Measurements from ENCODE around the gene TRIO. TPM values are rescaled to one million over a fixed set of nuclear protein-coding genes. Genes with fewer than 3 reads are reported as not detected.

The TRIO gene
- total and polyA plus RNA-seq, 5 experiments from 2014 or later, result 0.69 to 8.3 (median 4.0) TPM; not detected in 1

DNA sequence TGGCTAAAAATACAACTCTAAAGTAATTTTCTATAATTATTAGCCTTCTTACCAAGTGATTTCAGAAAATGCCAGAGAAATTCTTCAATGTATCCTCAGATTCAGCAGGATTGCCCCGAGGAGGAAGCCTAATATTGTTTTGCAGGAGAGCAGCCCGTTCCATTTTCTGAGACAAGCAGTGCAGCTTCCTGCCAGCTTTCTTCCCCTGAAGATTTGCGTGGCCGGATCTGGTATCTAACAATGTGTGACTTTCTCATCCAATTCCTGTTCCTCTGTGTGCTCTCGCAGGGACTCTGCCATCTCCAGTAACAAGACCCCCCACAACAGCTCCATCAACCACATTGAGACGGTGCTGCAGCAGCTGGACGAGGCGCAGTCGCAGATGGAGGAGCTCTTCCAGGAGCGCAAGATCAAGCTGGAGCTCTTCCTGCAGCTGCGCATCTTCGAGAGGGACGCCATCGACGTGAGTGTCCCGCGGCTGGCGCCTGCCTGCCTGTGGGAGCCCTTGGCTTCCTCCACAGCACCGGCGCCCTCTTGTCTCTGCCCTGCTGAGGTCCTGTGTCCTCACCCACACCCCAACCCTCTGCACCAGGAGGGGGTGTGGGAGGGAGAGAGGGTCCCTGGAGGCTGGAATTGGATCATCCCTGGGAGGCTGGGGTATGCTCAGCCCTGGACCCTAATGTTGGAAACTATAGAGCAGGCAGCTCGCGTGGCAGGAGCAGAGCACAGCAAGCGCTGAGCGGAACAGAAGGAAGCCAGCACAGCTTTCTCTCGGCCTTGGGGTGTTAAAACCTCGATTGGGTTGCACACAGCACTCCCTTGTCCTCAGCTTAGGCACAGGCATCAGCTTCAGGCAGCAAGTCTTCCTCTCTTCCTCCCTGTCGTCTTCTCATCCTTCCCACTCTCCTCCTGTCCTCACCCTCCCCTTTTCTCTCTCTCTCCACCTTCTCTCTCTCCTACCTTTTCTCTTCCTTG, 216.2 kb downstream of the TRIO start:
- Mint-ChIP-seq H3K4me1 (peaks cover 3 to 5% (median 3%) of the 10 kb centered on the region in 4 donors), H3K27ac (no peak overlapping the region)
- POLR2A ChIA-PET, result no interaction called here

DNA sequence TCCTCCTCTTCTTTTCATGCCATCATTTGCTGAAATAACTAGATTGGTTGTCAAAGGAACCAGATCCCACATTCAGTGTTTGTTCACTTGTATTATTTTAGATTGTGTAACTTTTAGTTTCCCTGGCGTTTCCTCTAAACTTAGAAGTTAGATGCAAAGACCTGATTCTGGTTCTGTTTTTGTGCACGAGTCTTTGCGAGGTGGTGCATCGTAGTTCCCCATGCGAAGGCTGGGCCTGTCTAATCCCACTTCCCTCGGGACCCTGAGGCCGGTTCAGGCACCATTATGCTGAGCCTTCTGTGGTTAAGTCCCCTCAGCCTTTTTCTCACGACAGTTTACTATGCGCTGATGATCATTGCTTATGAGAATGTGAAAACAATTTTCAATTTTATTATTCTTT, 219.3 kb downstream of the TRIO start:
- no peak overlapping the region for H3K4me3 Mint-ChIP-seq
- H3K27ac Mint-ChIP-seq, result no peak overlapping the region
- peaks cover 18 to 35% (median 34%) of the 10 kb centered on the region in 4 donors for H3K4me1 Mint-ChIP-seq
- no peaks in the 10 kb centered on the region for H3K36me3 Mint-ChIP-seq
- DNase-seq (no peak), ATAC-seq (no peak)
- no peaks in the 10 kb centered on the region for H3K27me3 Mint-ChIP-seq
- no peaks in the 10 kb centered on the region for H3K9me3 Mint-ChIP-seq
- POLR2A ChIA-PET, result no interaction called here

More for the DNA sequence above, 216.2 kb downstream of the TRIO start:
- no peak for ATAC-seq
- H3K4me3 Mint-ChIP-seq, result no peak overlapping the region
- DNase-seq, result no peak
- no peaks in the 10 kb centered on the region for H3K9me3 Mint-ChIP-seq
- H3K36me3 Mint-ChIP-seq, result no peaks in the 10 kb centered on the region
- no peaks in the 10 kb centered on the region for H3K27me3 Mint-ChIP-seq

DNA sequence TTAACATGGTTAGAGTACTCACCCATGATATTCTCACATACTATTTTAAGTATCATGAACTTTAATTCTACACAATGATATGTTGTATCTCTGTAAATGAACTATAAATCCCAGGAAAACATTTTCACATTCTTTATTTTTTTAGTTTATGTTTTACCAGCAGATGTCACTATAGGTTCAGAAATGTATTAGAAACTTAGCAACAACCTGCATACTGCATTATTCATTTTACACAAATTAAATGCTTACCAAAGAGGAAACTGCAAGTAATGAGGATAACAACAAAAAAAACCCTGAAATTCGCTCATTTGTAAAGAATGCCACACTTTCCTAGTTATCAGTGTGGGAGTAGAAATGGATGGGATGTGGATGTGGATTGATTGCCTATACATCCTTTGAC, 221.0 kb downstream of the TRIO start:
- ATAC-seq (peak in 1 of 2 donors; percentile 22), DNase-seq (peak in 3 of 10 donors; percentile 55 to 58 (median 55))
- H3K36me3 Mint-ChIP-seq, result no peaks in the 10 kb centered on the region
- no peaks in the 10 kb centered on the region for H3K9me3 Mint-ChIP-seq
- POLR2A ChIA-PET, result interaction anchor here (0.5 to 2.2 kb wide), 2 partner anchors 284 to 328 kb away, joined by 3 to 7 read pairs; no protein-coding TSS in a partner anchor
- H3K4me3 Mint-ChIP-seq, result peak overlapping the region in 1 of 10 donors; percentile 75
- H3K27me3 Mint-ChIP-seq, result no peaks in the 10 kb centered on the region
- H3K4me1 Mint-ChIP-seq, result peaks cover 20 to 43% (median 42%) of the 10 kb centered on the region in 4 donors
- peak overlapping the region in 1 of 10 donors; percentile 44 for H3K27ac Mint-ChIP-seq

GRCh38 chr5:14364576-14365472, 221.7 kb downstream of the TRIO start:
- POLR2A ChIA-PET, result interaction anchor here (2.2 kb wide), 1 partner anchor 284 kb away, joined by 7 read pairs; no protein-coding TSS in a partner anchor
- ATAC-seq (no peak), DNase-seq (no peak)
- peak overlapping the region in 8 of 10 donors; percentile 11 to 75 (median 30) for H3K4me3 Mint-ChIP-seq
- no peaks in the 10 kb centered on the region for H3K36me3 Mint-ChIP-seq
- peaks cover 20 to 51% (median 48%) of the 10 kb centered on the region in 4 donors for H3K4me1 Mint-ChIP-seq
- H3K27me3 Mint-ChIP-seq, result no peaks in the 10 kb centered on the region
- H3K27ac Mint-ChIP-seq, result peak overlapping the region in 6 of 10 donors; percentile 2 to 87 (median 63)
- H3K9me3 Mint-ChIP-seq, result no peaks in the 10 kb centered on the region

DNA sequence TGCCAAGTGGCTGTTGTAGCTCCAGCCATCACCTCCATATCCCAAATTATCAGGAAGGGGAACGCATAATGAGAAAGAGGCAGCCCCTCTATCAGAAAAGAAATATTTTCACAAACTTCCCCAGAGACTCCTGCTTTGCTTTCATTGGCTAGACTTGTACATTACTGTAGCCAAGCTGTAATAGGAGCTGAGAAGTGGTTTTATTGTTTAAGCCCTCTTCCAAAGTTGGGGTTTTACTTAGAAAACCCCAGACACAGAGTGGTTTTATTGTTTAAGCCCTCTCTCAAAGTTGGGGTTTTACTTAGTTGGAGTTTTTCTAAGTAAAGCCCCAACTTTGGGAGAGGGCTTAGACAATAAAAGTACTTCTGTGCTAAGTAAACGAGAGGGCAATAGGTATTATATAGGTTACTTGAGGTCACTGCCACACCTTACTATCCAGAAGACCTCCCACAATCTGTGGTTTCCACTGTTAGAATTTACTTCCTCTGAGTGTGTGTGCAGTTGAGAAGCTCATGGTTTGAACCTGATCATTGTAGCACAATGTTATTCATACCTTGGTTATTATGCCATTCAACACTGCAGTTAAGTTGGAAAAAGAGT, 222.8 kb downstream of the TRIO start:
- Mint-ChIP-seq H3K4me3 (peak overlapping the region in 9 of 10 donors; percentile 20 to 79 (median 65)), H3K9me3 (no peaks in the 10 kb centered on the region), H3K36me3 (no peaks in the 10 kb centered on the region), H3K27ac (peak overlapping the region in 8 of 10 donors; percentile 70 to 89 (median 87)), H3K4me1 (peaks cover 23 to 59% (median 54%) of the 10 kb centered on the region in 4 donors), H3K27me3 (no peaks in the 10 kb centered on the region)
- ATAC-seq, result peak; percentile 80 to 89
- peak in 4 of 10 donors; percentile 39 to 70 (median 54) for DNase-seq
- POLR2A ChIA-PET, result interaction anchor here (0.6 to 2.2 kb wide), 4 partner anchors 118 to 283 kb away, joined by 3 to 7 read pairs (median 4); no protein-coding TSS in a partner anchor

- H3K4me1 Mint-ChIP-seq, result peaks cover 23 to 59% (median 54%) of the 10 kb centered on the region in 4 donors
- POLR2A ChIA-PET, result interaction anchor here (0.6 to 1.0 kb wide), 4 partner anchors 119 to 282 kb away, joined by 3 to 4 read pairs (median 4); no protein-coding TSS in a partner anchor
- H3K9me3 Mint-ChIP-seq, result no peaks in the 10 kb centered on the region
- H3K4me3 Mint-ChIP-seq, result peak overlapping the region in 5 of 10 donors; percentile 15 to 79 (median 55)
- no peak for DNase-seq
- H3K27me3 Mint-ChIP-seq, result no peaks in the 10 kb centered on the region
- no peak for ATAC-seq
- peak overlapping the region in 4 of 10 donors; percentile 21 to 52 (median 43) for H3K27ac Mint-ChIP-seq
- no peaks in the 10 kb centered on the region for H3K36me3 Mint-ChIP-seq
Measured at GRCh38 chr5:14366763-14367162, 223.6 kb downstream of the TRIO start.

DNA sequence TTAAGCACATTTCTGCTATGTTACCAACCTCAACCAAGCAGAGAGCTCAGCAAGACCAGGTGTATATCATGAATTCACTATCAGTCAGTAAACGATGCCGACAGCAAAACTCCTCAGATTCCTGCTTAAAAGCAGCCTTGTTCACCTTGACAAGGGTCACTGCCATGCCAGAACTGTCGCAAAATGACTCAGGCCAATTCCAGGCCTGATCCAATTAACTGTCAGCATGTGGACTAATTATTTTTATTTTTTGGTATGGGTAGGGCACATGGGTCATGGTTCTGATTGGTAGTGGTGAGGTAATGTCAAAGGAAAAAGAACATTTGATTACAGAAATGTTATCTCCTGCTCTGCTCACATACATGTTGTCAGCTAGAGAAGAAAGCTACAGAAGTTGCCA, 224.2 kb downstream of the TRIO start:
- no peaks in the 10 kb centered on the region for H3K36me3 Mint-ChIP-seq
- POLR2A ChIA-PET, result interaction anchor here (1.0 kb wide), 1 partner anchor 215 kb away, joined by 3 read pairs; no protein-coding TSS in a partner anchor
- DNase-seq (no peak), ATAC-seq (no peak)
- H3K27me3 Mint-ChIP-seq, result no peaks in the 10 kb centered on the region
- H3K4me1 Mint-ChIP-seq, result peaks cover 23 to 59% (median 54%) of the 10 kb centered on the region in 4 donors
- H3K27ac Mint-ChIP-seq, result peak overlapping the region in 1 of 10 donors; percentile 37
- no peaks in the 10 kb centered on the region for H3K9me3 Mint-ChIP-seq
- H3K4me3 Mint-ChIP-seq, result peak overlapping the region in 1 of 10 donors; percentile 15

- Mint-ChIP-seq H3K4me1 (peaks cover 20 to 51% (median 46%) of the 10 kb centered on the region in 4 donors), H3K27me3 (no peaks in the 10 kb centered on the region), H3K36me3 (no peaks in the 10 kb centered on the region), H3K9me3 (no peaks in the 10 kb centered on the region), H3K4me3 (peak overlapping the region in 2 of 10 donors; percentile 9 to 48), H3K27ac (peak overlapping the region in 6 of 10 donors; percentile 29 to 64 (median 42))
- DNase-seq, result peak in 2 of 10 donors; percentile 13 to 26
- POLR2A ChIA-PET, result interaction anchor here (0.7 to 1.0 kb wide), 5 partner anchors 45 to 257 kb away, joined by 3 to 5 read pairs (median 3); no protein-coding TSS in a partner anchor
- ATAC-seq, result peak; percentile 48 to 68
Measured at GRCh38 chr5:14369780-14370179, 226.6 kb downstream of the TRIO start.

GRCh38 chr5:14370386-14370785, 227.2 kb downstream of the TRIO start:
- ATAC-seq (no peak), DNase-seq (no peak)
- Mint-ChIP-seq H3K4me3 (peak overlapping the region in 1 of 10 donors; percentile 9), H3K27me3 (no peaks in the 10 kb centered on the region), H3K27ac (peak overlapping the region in 2 of 10 donors; percentile 35 to 37), H3K36me3 (no peaks in the 10 kb centered on the region), H3K4me1 (peaks cover 17 to 45% (median 40%) of the 10 kb centered on the region in 4 donors), H3K9me3 (no peaks in the 10 kb centered on the region)
- POLR2A ChIA-PET, result interaction anchor here (0.7 to 1.0 kb wide), 3 partner anchors 45 to 219 kb away, joined by 3 read pairs; no protein-coding TSS in a partner anchor

DNA sequence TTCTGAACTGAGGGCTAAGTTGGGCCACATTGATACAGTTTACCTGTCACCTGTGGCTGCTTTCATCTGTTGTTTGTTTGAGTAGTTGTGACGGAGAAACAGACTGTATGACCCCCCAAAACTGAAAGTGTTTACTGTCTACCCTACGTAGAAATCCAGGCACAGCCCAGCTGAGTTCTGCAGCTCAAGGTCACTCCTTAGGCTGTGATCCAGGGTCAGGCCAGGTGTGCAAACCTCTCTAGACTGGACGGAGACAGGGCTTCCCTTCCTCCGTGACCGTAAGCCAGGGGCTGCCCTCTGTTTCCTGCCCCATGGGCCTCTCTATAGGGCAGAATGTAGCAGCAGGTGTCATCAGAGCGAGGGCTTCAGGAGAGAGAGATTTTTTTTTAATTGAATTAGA, 230.5 kb downstream of the TRIO start:
- no peaks in the 10 kb centered on the region for H3K9me3 Mint-ChIP-seq
- no peak for DNase-seq
- H3K36me3 Mint-ChIP-seq, result no peaks in the 10 kb centered on the region
- ATAC-seq, result peak in 1 of 2 donors; percentile 42
- H3K4me3 Mint-ChIP-seq, result no peak overlapping the region
- H3K27me3 Mint-ChIP-seq, result no peaks in the 10 kb centered on the region
- peak overlapping the region in 1 of 10 donors; percentile 56 for H3K27ac Mint-ChIP-seq
- POLR2A ChIA-PET, result no interaction called here
- peaks cover 3 to 18% (median 13%) of the 10 kb centered on the region in 4 donors for H3K4me1 Mint-ChIP-seq

DNA sequence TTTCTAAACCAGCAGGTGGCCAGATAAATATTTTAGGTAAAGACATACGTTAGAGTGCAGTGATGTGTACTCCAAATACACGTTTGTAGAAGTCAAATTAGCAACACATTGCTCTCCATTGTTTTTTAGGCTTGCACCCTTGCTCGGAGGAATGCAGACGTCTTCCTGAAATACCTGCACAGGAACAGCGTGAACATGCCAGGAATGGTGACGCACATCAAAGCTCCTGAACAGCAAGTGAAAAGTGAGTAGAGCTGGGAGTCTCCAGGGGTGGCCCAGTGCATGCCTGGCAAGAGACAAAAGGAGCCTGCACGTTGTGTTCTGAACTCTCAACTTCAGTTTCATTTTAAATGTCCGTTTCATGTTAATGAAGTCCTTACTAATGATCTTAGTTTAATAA, 231.0 kb downstream of the TRIO start:
- DNase-seq (no peak), ATAC-seq (no peak)
- no peak overlapping the region for H3K4me3 Mint-ChIP-seq
- no peaks in the 10 kb centered on the region for H3K9me3 Mint-ChIP-seq
- no peak overlapping the region for H3K27ac Mint-ChIP-seq
- H3K4me1 Mint-ChIP-seq, result peaks cover 3 to 17% (median 11%) of the 10 kb centered on the region in 4 donors
- H3K27me3 Mint-ChIP-seq, result no peaks in the 10 kb centered on the region
- no peaks in the 10 kb centered on the region for H3K36me3 Mint-ChIP-seq
- POLR2A ChIA-PET, result no interaction called here
